Measurements from ENCODE around the gene SLC5A7.

Gene SLC5A7

DNA sequence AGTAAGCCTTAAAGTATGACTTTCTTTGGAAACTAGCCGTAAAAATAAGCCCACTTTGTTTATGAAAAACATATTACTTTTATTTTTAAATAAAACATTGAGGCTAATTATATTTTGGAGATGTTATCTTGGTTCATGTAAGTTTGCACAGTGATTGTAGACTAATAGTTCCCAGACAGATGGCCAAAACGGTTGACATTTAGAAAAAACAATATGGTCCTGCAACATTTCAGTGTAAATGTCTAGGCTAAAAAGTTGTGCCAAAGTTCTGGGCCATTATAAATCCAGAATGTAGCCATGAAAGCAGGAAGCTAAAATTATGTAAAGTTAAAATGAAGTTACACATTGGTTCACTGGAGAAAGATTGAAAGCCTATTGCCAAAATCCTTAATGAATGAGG, 43.6 kb downstream of the SLC5A7 start:
- Histone ChIP-seq H4K20me1 (ENCODE audit: insufficient read depth, low read length, poor library complexity, severe bottlenecking) (no peaks in the 10 kb centered on the region), H3K4me2 (ENCODE audit: low read depth, low read length, poor library complexity, severe bottlenecking) (no peak overlapping the region), H3K9me3 (ENCODE audit: insufficient read depth, low read depth, low read length) (no peaks in the 10 kb centered on the region; the same call in 1 of the 2 replicates), H3K79me2 (ENCODE audit: insufficient read depth, low read length) (no peaks in the 10 kb centered on the region), H3K36me3 (ENCODE audit: insufficient read depth, low read length) (no peaks in the 10 kb centered on the region), H3K9me2 (replicated peaks; ENCODE audit: low read depth, low read length) (no peaks in the 10 kb centered on the region), H3K4me3 (ENCODE audit: low read length, poor library complexity, severe bottlenecking) (no peak overlapping the region), H3K27me3 (ENCODE audit: insufficient read depth, low read length, poor library complexity, severe bottlenecking) (no peaks in the 10 kb centered on the region), H3K9ac (ENCODE audit: low read depth, low read length, poor library complexity, severe bottlenecking) (no peak overlapping the region), H2AFZ (ENCODE audit: low read length) (no peak overlapping the region), H3F3A (ENCODE audit: low read depth) (no peaks in the 10 kb centered on the region), H3K4me1 (ENCODE audit: insufficient read depth, low read length, poor library complexity, severe bottlenecking) (no peaks in the 10 kb centered on the region)
- TF ChIP-seq, protein P1, sequence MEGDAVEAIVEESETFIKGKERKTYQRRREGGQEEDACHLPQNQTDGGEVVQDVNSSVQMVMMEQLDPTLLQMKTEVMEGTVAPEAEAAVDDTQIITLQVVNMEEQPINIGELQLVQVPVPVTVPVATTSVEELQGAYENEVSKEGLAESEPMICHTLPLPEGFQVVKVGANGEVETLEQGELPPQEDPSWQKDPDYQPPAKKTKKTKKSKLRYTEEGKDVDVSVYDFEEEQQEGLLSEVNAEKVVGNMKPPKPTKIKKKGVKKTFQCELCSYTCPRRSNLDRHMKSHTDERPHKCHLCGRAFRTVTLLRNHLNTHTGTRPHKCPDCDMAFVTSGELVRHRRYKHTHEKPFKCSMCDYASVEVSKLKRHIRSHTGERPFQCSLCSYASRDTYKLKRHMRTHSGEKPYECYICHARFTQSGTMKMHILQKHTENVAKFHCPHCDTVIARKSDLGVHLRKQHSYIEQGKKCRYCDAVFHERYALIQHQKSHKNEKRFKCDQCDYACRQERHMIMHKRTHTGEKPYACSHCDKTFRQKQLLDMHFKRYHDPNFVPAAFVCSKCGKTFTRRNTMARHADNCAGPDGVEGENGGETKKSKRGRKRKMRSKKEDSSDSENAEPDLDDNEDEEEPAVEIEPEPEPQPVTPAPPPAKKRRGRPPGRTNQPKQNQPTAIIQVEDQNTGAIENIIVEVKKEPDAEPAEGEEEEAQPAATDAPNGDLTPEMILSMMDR (conservative IDR thresholded peaks at IDR 0.05; ENCODE audit: low read length): no peak
- no peak for TF ChIP-seq EZH2phosphoT487 (IDR thresholded peaks at IDR 0.05; ENCODE audit: borderline replicate concordance)

DNA sequence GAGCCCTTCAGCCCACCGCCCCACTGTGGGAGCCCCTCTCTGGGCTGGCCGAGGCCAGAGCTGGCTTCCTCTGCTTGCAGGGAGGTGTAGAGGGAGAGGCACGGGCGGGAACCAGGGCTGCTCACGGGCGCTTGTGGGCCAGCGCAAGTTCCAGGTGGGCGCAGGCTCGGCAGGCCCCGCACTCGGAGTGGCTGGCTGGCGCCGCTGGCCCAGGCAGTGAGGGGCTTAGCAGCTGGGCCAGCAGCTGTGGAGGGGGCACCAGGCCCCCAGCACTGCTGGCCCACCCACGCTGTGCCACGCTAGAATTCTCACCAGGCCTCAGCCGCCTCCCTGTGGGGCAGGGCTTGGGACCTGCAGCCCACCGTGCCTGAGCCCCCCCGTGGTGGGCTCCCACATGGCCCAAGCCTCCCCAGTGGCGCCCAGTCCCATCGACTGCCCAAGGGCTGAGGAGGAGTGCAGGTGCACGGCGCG, 45.2 kb downstream of the SLC5A7 start:
- no peak overlapping the region for H2AFZ ChIP-seq (ENCODE audit: low read length)

DNA sequence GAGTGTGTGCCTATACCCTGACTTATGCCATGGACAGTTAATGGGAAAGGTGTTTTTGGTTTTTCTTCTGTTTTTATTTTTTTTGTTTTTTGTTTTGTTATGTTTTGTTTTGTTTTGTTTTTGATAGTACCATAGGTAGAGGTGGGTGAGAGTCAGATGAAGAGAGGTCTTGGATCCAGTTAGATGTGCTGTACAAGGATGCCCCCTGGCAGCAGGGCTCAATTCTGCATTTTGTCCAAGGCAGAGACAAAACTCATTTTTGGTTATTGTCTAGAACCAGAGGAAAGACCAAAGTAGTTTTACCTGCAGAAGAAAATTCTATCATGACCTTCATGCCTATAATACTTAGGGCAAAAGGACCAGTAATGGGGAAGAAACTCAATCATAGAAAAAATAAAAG, 48.5 kb downstream of the SLC5A7 start:
- TF ChIP-seq, protein P1 (conservative IDR thresholded peaks at IDR 0.05; ENCODE audit: low read length): peak; percentile 55
- no peak for TF ChIP-seq EZH2phosphoT487 (IDR thresholded peaks at IDR 0.05; ENCODE audit: borderline replicate concordance)
- no peak overlapping the region for H3K9ac ChIP-seq (ENCODE audit: low read depth, low read length, poor library complexity, severe bottlenecking)
- no peaks in the 10 kb centered on the region for H3K9me2 ChIP-seq (replicated peaks; ENCODE audit: low read depth, low read length)
- H4K20me1 ChIP-seq (ENCODE audit: insufficient read depth, low read length, poor library complexity, severe bottlenecking): no peaks in the 10 kb centered on the region
- no peak overlapping the region for H3K4me3 ChIP-seq (ENCODE audit: low read length, poor library complexity, severe bottlenecking)
- H2AFZ ChIP-seq (ENCODE audit: low read length): no peak overlapping the region
- H3K4me1 ChIP-seq (ENCODE audit: insufficient read depth, low read length, poor library complexity, severe bottlenecking): no peaks in the 10 kb centered on the region
- no peak overlapping the region for H3K4me2 ChIP-seq (ENCODE audit: low read depth, low read length, poor library complexity, severe bottlenecking)
- no peaks in the 10 kb centered on the region for H3F3A ChIP-seq (ENCODE audit: low read depth)
- H3K27me3 ChIP-seq (ENCODE audit: insufficient read depth, low read length, poor library complexity, severe bottlenecking): no peaks in the 10 kb centered on the region
- H3K79me2 ChIP-seq (ENCODE audit: insufficient read depth, low read length): no peaks in the 10 kb centered on the region
- H3K9me3 ChIP-seq (ENCODE audit: insufficient read depth, low read depth, low read length): no peaks in the 10 kb centered on the region; the same call in 1 of the 2 replicates
- H3K36me3 ChIP-seq (ENCODE audit: insufficient read depth, low read length): no peaks in the 10 kb centered on the region

More for the DNA sequence above, 45.2 kb downstream of the SLC5A7 start:
- Histone ChIP-seq H3K9me2 (replicated peaks; ENCODE audit: low read depth, low read length) (no peaks in the 10 kb centered on the region), H4K20me1 (ENCODE audit: insufficient read depth, low read length, poor library complexity, severe bottlenecking) (no peaks in the 10 kb centered on the region), H3K9ac (ENCODE audit: low read depth, low read length, poor library complexity, severe bottlenecking) (no peak overlapping the region), H3K4me3 (ENCODE audit: low read length, poor library complexity, severe bottlenecking) (no peak overlapping the region), H3K27me3 (ENCODE audit: insufficient read depth, low read length, poor library complexity, severe bottlenecking) (no peaks in the 10 kb centered on the region), H3K79me2 (ENCODE audit: insufficient read depth, low read length) (no peaks in the 10 kb centered on the region), H3K4me1 (ENCODE audit: insufficient read depth, low read length, poor library complexity, severe bottlenecking) (no peaks in the 10 kb centered on the region), H3K4me2 (ENCODE audit: low read depth, low read length, poor library complexity, severe bottlenecking) (no peak overlapping the region), H3F3A (ENCODE audit: low read depth) (no peaks in the 10 kb centered on the region), H3K9me3 (ENCODE audit: insufficient read depth, low read depth, low read length) (no peaks in the 10 kb centered on the region; the same call in 1 of the 2 replicates), H3K36me3 (ENCODE audit: insufficient read depth, low read length) (no peaks in the 10 kb centered on the region)
- TF ChIP-seq EZH2phosphoT487 (IDR thresholded peaks at IDR 0.05; ENCODE audit: borderline replicate concordance): no peak
- TF ChIP-seq, protein P1 (conservative IDR thresholded peaks at IDR 0.05; ENCODE audit: low read length): no peak
